Coronary artery (tissue), 2 donors: ENCODE measurements around the gene CPSF4.

Source experiments
- DNase-seq: peaks from one replicate; pipeline ENCODE4 v3.0.0-alpha.2; 2017; ENCODE audit warnings: low spot score
- H3K27ac ChIP-seq, 2 donors: fragments of 200-600 bp; sonication (generic); one replicate each; pipeline ENCODE4 v1.5.1; 2016 to 2019
- H3K4me3 ChIP-seq: fragments of 200-600 bp; sonication (generic); 2 replicates; pipeline ENCODE4 v1.5.1; 2016; ENCODE audit warnings: mild to moderate bottlenecking, moderate library complexity
- CTCF ChIP-seq: fragments of 200-600 bp; sonication (generic); IDR thresholded peaks from one replicate; pipeline ENCODE4 v1.5.1; 2019; ENCODE audit warnings: antibody characterized with exemption

Gene CPSF4

GRCh38 chr7:99438573-99439480 is at the start of gene CPSF4, which contains the start of gene PTCD1:
Gene CPSF4 (plus strand): TSS chr7:99438943. CDS start chr7:99439083, 140 bp downstream.
Gene PTCD1 (minus strand): TSS chr7:99438798. CDS start chr7:99435242, 3,556 bp downstream.
- Histone ChIP-seq H3K4me3 (peak within 1 kb of the TSS; percentile 96), H3K27ac (peak within 1 kb of the TSS; percentile 68 to 92)
- DNase-seq: peak; percentile 96
- TF ChIP-seq CTCF: no peak

GRCh38 chr7:99389772-99390171 is 49.0 kb upstream of the CPSF4 start:
- no peak for DNase-seq
- H3K4me3 ChIP-seq: no peak overlapping the region
- no peak for TF ChIP-seq CTCF
- no peak overlapping the region for H3K27ac ChIP-seq

GRCh38 chr7:99390941-99391602 is 47.7 kb upstream of the CPSF4 start:
- TF ChIP-seq CTCF: no peak
- Histone ChIP-seq H3K4me3 (no peak overlapping the region), H3K27ac (no peak overlapping the region)
- DNase-seq: no peak

GRCh38 chr7:99392046-99392445 is 46.7 kb upstream of the CPSF4 start:
- no peak for TF ChIP-seq CTCF
- peak overlapping the region in 1 of 2 donors; percentile 84 for H3K27ac ChIP-seq
- DNase-seq: no peak
- peak overlapping the region; percentile 67 for H3K4me3 ChIP-seq

- H3K4me3 ChIP-seq: peak overlapping the region; percentile 67
- H3K27ac ChIP-seq: peak overlapping the region; percentile 55 to 84
- no peak for TF ChIP-seq CTCF
- DNase-seq: no peak
Measured at GRCh38 chr7:99392659-99393354, 45.9 kb upstream of the CPSF4 start.

GRCh38 chr7:99393355-99394187 is 45.2 kb upstream of the CPSF4 start:
- no peak for DNase-seq
- Histone ChIP-seq H3K4me3 (peak overlapping the region; percentile 67), H3K27ac (peak overlapping the region; percentile 55 to 84)
- TF ChIP-seq CTCF: no peak
